ENCODE data around the gene GIPC1. TPM values are rescaled to one million over a fixed set of nuclear protein-coding genes. Genes with fewer than 3 reads are reported as not detected.

The GIPC1 gene
- total and polyA plus RNA-seq, 9 of the 15 experiments (the other 6 are each of a cell fraction or from before 2014, with no cell fraction given) = 0.49 to 54.7 (median 24.8) TPM

DNA sequence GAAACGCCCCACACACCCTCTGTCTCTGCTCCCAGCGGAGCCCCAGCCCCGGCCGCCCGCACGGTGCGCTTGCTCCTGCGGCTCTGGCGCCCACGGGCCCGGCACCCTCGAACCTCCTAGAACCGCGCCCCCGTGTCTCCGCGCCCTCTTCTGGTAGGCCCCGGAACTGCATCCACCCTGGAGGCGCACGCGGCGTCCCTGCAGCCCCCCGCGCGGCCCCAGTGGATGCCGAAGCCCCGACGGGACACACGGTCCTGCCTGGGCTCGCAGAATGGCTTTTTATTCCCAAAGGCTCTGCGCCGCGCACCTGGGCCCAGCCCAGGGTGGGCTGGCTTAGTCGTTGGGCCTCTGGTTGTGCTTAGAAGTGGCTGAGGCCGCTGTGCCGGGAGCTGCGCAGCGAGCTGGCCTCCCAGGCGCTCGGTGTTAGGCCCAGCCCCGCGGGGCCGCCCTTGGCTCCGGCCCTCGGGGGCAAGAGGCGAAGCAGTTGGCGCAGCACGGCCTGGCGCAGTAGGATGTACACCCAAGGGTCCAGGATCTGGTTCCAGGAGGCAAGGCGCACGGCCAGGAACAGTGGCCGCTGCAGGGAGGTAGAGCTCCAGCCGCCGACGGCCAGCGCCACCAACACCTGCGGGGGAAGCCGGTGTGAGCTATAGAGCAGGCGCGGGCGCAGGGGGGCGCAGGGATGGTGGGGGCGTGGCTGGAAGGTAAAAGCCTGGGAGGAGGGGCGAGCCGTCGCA, 23.6 kb downstream of the GIPC1 start (continued):
- TF ChIP-seq, protein P1, sequence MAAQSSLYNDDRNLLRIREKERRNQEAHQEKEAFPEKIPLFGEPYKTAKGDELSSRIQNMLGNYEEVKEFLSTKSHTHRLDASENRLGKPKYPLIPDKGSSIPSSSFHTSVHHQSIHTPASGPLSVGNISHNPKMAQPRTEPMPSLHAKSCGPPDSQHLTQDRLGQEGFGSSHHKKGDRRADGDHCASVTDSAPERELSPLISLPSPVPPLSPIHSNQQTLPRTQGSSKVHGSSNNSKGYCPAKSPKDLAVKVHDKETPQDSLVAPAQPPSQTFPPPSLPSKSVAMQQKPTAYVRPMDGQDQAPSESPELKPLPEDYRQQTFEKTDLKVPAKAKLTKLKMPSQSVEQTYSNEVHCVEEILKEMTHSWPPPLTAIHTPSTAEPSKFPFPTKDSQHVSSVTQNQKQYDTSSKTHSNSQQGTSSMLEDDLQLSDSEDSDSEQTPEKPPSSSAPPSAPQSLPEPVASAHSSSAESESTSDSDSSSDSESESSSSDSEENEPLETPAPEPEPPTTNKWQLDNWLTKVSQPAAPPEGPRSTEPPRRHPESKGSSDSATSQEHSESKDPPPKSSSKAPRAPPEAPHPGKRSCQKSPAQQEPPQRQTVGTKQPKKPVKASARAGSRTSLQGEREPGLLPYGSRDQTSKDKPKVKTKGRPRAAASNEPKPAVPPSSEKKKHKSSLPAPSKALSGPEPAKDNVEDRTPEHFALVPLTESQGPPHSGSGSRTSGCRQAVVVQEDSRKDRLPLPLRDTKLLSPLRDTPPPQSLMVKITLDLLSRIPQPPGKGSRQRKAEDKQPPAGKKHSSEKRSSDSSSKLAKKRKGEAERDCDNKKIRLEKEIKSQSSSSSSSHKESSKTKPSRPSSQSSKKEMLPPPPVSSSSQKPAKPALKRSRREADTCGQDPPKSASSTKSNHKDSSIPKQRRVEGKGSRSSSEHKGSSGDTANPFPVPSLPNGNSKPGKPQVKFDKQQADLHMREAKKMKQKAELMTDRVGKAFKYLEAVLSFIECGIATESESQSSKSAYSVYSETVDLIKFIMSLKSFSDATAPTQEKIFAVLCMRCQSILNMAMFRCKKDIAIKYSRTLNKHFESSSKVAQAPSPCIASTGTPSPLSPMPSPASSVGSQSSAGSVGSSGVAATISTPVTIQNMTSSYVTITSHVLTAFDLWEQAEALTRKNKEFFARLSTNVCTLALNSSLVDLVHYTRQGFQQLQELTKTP (IDR thresholded peaks at IDR 0.05; ENCODE audit: low read depth in 1 of 2, partially characterized antibody in 2 of 2) = no peak
- TF ChIP-seq, protein P2, sequence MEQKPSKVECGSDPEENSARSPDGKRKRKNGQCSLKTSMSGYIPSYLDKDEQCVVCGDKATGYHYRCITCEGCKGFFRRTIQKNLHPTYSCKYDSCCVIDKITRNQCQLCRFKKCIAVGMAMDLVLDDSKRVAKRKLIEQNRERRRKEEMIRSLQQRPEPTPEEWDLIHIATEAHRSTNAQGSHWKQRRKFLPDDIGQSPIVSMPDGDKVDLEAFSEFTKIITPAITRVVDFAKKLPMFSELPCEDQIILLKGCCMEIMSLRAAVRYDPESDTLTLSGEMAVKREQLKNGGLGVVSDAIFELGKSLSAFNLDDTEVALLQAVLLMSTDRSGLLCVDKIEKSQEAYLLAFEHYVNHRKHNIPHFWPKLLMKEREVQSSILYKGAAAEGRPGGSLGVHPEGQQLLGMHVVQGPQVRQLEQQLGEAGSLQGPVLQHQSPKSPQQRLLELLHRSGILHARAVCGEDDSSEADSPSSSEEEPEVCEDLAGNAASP (IDR thresholded peaks at IDR 0.05) = no peak

Measured in K562 (cell line).